ENCODE data around the gene HEATR5A.
"Not testable (repeated sequence)": the region's sequence is repeated elsewhere in the genome, so short reads cannot be mapped to it uniquely, and the experiment has no call there.

HEATR5A gene

GRCh38 chr14:31420319-31421111, at the start of gene HEATR5A:
HEATR5A (minus strand) TSS chr14:31420550; CDS start chr14:31402975, 17,575 bp downstream.
- H3K27ac ChIP-seq, result peak within 1 kb of the TSS; percentile 58 to 85 (median 76)
- peaks cover 0 to 12% (median 0%) of the 10 kb centered on the region in 11 experiments; a peak in 2 of 22 replicates for H3K36me3 ChIP-seq
- no peaks in the 10 kb centered on the region for H3K9me3 ChIP-seq (replicated peaks in 1 of 11)
- no peak for TF ChIP-seq Cebpa-rat (IDR thresholded peaks at IDR 0.05)
- peak within 1 kb of the TSS; percentile 75 to 99 (median 91) for H3K4me2 ChIP-seq
- H3K9ac ChIP-seq, result peak within 1 kb of the TSS; percentile 75 to 94 (median 87)
- peak within 1 kb of the TSS; percentile 74 to 99 (median 94) for H3K4me3 ChIP-seq
- peaks cover 6 to 22% (median 13%) of the 10 kb centered on the region in 10 experiments; a peak in 16 of 20 replicates for H3K4me1 ChIP-seq
- peaks cover 0 to 34% (median 5%) of the 10 kb centered on the region in 11 experiments; a peak in 8 of 22 replicates for H4K20me1 ChIP-seq
- H3K27me3 ChIP-seq, result peaks cover 0 to 21% (median 12%) of the 10 kb centered on the region in 11 experiments; a peak in 9 of 22 replicates

GRCh38 chr14:31466554-31466953, 46.2 kb upstream of the HEATR5A start:
- Histone ChIP-seq H3K27me3 (no peaks in the 10 kb centered on the region), H3K9ac (no peak overlapping the region), H3K27ac (no peak overlapping the region), H3K36me3 (no peaks in the 10 kb centered on the region), H3K9me3 (replicated peaks in 1 of 11) (peaks cover 0 to 10% (median 0%) of the 10 kb centered on the region in 11 experiments; a peak in 2 of 22 replicates), H3K4me3 (no peak overlapping the region), H4K20me1 (no peaks in the 10 kb centered on the region), H3K4me2 (no peak overlapping the region), H3K4me1 (peaks cover 0 to 6% (median 5%) of the 10 kb centered on the region in 10 experiments; a peak in 14 of 20 replicates)
- no peak for TF ChIP-seq Cebpa-rat (IDR thresholded peaks at IDR 0.05)

DNA sequence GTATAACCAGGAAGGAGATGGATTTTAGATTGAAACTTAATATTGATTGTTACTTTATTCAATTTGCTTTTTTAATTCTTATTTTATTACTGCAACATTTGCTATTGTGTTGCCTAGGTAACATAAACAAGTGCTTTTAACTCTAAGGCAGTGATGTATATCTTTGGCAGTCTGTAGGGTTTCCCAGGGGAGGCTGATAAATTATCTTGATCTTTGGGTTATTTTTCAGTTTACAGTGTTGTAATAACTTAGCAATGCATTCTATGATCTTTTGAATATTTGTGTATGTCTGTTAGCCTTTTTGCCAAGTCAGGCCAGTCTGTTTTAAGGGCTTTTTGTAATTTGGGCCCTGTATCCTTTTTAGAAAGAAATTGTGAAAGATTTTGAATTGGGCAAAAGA, 44.8 kb upstream of the HEATR5A start:
- Histone ChIP-seq H3K36me3 (no peaks in the 10 kb centered on the region), H3K4me3 (no peak overlapping the region), H3K27me3 (no peaks in the 10 kb centered on the region), H3K9ac (no peak overlapping the region), H4K20me1 (no peaks in the 10 kb centered on the region), H3K27ac (no peak overlapping the region), H3K4me1 (peaks cover 0 to 10% (median 7%) of the 10 kb centered on the region in 10 experiments; a peak in 14 of 20 replicates), H3K9me3 (replicated peaks in 1 of 11) (peaks cover 0 to 10% (median 0%) of the 10 kb centered on the region in 11 experiments; a peak in 2 of 22 replicates), H3K4me2 (no peak overlapping the region)
- TF ChIP-seq Cebpa-rat (IDR thresholded peaks at IDR 0.05), result no peak

DNA sequence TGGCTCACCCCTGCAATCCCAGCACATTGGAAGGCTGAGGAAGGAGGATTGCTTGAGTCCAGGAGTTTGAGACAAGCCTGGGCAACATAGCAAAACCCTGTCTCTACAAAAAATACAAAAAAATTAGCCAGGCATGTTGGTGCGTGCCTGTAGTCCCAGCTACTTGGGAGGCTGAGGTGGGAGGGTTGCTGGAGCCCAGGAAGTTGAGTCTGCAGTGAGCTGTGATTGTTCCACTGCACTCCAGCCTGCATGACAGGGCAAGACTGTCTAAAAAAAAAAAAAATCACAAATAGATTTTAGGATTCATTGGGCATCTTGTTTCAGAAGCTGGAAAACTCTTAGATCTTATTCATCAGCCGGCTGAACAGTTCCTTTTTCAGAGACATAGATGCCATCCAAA, 42.1 kb upstream of the HEATR5A start:
- H3K9me3 ChIP-seq (replicated peaks in 1 of 11); H3K9ac ChIP-seq; H3K36me3 ChIP-seq; H3K27ac ChIP-seq; H4K20me1 ChIP-seq; H3K27me3 ChIP-seq; H3K4me3 ChIP-seq; H3K4me2 ChIP-seq: not testable (repeated sequence)
- H3K4me1 ChIP-seq, result peaks cover 0 to 19% (median 12%) of the 10 kb centered on the region in 10 experiments; a peak in 15 of 20 replicates

DNA sequence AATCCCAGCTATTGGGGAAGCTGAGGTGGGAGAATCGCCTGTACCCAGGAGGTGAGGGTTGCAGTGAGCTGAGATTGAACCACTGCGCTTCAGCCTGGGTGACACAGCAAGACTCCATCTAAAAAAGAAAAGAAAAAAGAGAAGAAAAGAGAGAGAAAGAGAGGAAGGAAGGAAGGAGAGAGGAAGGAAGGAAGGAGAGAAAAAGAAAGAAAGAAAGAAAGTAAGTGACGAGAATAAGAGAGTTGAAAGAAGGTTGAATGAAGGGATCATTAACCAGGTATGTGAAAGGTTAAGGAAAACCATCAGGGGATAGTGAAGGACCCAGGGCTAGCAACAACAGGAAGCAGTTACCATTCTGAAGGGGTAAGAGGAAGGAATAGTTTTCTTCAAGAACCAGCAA, 41.2 kb upstream of the HEATR5A start:
- Histone ChIP-seq H3K27me3 (no peaks in the 10 kb centered on the region), H4K20me1 (no peaks in the 10 kb centered on the region), H3K27ac (no peak overlapping the region), H3K9me3 (replicated peaks in 1 of 11) (no peaks in the 10 kb centered on the region), H3K9ac (no peak overlapping the region), H3K4me3 (no peak overlapping the region), H3K4me2 (peak overlapping the region in 8 of 11 experiments; percentile 4 to 59 (median 40); a peak in 11 of 22 replicates), H3K4me1 (peaks cover 0 to 19% (median 12%) of the 10 kb centered on the region in 10 experiments; a peak in 15 of 20 replicates), H3K36me3 (no peaks in the 10 kb centered on the region)
- TF ChIP-seq Cebpa-rat (IDR thresholded peaks at IDR 0.05), result no peak

DNA sequence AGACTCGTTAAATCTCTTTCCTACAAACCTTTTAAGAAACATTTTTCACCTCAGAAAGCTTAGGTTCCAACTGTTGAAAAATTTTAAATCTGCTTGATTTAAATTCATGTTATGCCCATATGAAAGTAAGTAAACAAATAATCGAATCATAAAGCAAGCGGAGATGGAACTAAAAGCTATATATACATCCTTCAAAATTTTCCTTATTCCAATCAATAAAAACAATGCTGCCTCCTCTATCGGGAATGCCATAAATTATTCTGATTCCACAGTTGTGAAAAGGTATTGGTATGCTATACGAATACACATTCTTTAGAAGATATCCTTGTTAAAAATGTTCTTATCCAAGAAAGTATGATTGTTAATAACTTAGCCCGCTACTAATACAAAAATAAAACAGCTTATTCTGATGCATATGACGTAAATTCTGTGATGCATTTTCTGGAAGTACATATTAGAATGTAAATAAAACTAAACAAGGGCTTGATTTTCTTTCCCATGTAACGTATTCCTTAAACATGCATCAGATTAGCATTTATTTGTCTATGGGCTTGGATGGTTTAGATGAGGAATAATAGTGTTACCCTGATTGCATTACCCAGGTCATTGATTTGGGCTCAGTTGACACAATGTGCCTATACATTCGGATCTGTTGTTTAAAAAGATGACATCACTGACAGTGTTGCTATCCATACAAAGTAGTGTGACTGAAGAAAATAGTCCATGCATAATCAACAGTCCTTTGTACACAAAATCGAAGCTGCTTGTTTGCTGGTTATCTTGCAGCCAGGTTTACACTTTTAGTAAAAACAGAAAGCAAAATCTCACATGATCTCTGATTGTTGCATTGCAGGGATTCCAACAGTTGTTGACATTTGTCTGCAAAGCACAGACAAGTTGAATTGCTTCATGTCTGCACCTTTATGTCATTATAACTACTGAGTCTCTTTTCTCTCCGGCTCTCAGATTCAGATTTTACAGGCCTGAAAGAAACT, 37.6 kb upstream of the HEATR5A start:
- TF ChIP-seq Cebpa-rat (IDR thresholded peaks at IDR 0.05), result no peak
- Histone ChIP-seq H3K9me3 (replicated peaks in 1 of 11) (no peaks in the 10 kb centered on the region), H3K27me3 (no peaks in the 10 kb centered on the region), H3K27ac (peak overlapping the region in 6 of 11 experiments; percentile 78 to 91 (median 86); a peak in 8 of 22 replicates), H3K36me3 (peaks cover 0 to 6% (median 3%) of the 10 kb centered on the region in 11 experiments; a peak in 16 of 22 replicates), H3K4me1 (peaks cover 11 to 28% (median 20%) of the 10 kb centered on the region in 10 experiments), H3K4me3 (peak overlapping the region; percentile 66 to 87 (median 79); a peak in 19 of 20 replicates), H3K4me2 (peak overlapping the region; percentile 32 to 88 (median 80); a peak in 20 of 22 replicates), H4K20me1 (no peaks in the 10 kb centered on the region), H3K9ac (peak overlapping the region; percentile 84 to 95 (median 91); a peak in 19 of 22 replicates)

- peak within 1 kb of the TSS; percentile 66 to 87 (median 79) for H3K4me3 ChIP-seq
- H3K36me3 ChIP-seq, result peaks cover 4 to 15% (median 10%) of the 10 kb centered on the region in 11 experiments; a peak in 20 of 22 replicates
- H3K27ac ChIP-seq, result peak within 1 kb of the TSS; percentile 59 to 93 (median 89)
- no peaks in the 10 kb centered on the region for H4K20me1 ChIP-seq
- H3K4me1 ChIP-seq, result peaks cover 11 to 28% (median 20%) of the 10 kb centered on the region in 10 experiments
- H3K27me3 ChIP-seq, result no peaks in the 10 kb centered on the region
- no peak for TF ChIP-seq Cebpa-rat (IDR thresholded peaks at IDR 0.05)
- H3K4me2 ChIP-seq, result peak within 1 kb of the TSS; percentile 65 to 94 (median 84)
- peak within 1 kb of the TSS; percentile 84 to 95 (median 91) for H3K9ac ChIP-seq
- no peaks in the 10 kb centered on the region for H3K9me3 ChIP-seq (replicated peaks in 1 of 11)
Observed at GRCh38 chr14:31456841-31457664, 36.7 kb upstream of the HEATR5A start, which contains the start of gene DTD2. DTD2 (minus strand) TSS chr14:31457506; CDS start chr14:31457393, 113 bp downstream.

All from BLaER1 treated with 17β-estradiol and CSF1 and Interleukin-3, amounts not matched to agents 10 nM and 100 nM (cell line).